ENCODE results near the gene ASB16. TPM values are rescaled to one million over a fixed set of nuclear protein-coding genes. Genes with fewer than 3 reads are reported as not detected.

Gene ASB16
- total RNA-seq, 1 donor from 2014 or later, result not detected

DNA sequence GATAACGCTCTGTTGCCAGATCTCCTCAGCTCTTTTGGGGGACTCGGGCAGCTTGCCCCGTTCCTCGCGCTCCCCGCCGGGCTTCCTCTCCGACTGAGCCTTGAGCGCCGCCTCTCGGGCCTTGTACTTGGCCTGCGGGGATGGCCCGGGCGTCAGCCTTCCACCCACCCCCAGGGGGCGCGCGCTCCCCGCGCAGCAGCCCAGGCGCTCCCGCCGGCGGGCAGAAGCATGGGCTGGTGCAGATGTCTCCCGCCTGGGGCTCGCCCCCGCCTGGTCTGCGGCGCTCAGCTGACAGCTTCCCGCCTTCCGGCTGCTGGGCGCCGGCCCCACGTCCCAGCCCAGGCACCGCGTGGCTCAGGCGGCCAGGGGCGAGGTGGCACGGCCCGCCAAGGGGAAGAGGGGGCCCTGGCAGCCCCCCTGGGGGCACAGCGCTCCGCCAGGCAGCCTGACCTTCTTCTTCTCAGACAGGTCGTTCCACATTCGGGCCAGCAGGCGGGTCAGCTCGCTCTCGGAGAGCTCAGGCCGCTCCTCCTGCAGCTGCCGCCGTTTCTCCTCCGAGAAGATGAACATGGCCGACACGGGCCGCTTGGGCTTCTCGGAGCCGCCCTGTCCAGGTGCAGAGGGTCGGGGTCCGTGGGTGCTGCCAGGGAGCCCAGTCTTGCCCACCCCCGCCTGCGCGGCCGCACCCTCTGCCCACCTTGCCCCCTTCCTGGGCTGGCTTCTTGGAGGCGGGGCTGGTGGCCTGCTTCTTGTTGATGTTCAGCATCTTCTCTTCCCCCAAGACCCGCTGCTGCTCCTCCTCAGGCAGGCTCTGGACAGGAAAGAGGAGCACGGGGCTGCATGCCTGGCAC lies 40.1 kb downstream of the ASB16 start:
- peak; percentile 75 for DNase-seq

DNA sequence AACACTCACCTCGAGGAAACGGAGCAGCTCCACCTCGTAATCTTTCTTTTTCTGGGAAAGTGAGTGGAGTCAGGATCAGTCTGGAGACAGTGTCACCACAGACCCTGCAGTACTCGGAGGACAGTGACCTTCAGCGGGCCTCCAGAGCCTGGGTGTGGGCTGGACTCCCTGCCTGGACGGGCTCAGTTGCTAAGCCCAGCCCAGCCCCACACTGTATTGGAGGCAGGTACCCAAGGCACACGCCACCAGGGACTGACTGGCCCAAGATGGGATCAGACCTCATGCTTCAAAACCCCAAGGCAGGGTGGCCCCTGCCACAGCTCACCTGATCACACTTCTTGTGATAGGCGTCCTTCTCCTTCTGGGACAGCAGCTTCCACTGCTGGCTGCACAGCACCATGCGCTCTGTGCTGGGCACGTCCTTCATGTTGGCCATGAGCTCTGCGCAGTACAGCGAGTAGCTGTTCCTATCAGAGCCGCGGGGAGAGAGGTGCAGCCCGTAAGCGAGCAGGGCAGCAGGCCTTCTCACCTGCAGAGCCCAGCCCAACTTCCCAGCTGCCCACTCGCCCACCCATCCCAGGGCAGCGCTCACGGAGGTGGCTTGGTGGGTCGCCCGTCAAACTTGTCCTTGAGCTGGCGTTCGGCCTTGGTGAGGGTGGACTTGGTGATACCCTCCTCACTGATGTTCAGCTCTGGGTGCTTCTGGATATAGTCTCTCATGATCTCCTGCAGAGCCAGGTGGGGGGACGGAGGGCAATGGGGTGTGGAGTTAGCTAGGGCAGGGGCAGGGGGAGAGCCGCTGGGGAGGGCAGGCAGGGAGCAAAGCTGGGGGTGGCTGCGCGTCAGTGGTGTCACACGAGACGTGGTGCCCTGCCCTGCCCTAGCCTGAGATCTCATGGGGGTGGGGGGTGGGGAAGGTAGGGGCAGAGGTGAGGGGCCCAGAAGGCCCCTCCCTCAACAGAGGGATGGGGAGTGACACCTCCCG lies 41.1 kb downstream of the ASB16 start:
- DNase-seq, result no peak

DNA sequence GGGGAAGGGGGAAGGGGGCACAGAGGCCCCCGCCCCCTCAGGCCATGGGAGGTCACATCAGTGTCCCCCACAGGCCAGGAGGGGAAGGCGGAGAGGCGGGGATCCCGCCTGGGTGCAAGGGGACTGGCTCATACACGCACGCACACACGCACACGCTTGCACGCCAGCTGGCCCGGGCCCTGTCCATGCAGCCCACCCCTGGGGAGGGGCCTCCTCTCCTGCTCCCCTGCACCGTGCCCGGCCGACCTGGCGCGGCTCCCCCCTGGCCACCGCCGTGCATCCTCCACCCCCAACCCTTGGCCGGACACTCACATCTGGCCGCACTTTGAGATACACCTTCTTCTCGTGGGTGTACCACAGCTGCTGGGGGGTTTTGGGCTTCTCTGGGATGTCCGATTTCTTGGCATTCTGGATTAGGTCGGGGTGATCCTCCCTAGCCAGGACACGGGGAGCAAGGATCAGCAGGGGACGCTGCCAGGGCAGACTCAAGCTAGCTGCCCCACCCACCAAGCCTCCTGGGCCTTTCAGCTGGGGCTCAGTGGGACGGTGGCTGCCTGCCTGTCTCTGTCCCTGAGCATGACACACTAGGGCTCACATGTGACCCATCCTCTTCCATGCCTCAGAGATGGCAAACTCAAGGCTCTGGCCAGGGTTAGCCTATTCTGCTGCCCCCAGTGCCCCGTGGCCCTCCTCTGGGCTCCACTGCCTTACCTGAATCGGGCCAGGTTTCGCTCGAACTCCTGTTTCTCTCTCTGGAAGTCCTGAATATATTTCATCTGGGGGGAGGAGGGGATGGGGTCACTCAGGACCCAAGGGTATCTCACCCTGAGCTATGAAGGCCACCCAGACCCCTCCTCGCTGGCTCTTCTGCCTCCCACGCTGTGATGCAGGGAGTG lies 42.3 kb downstream of the ASB16 start:
- no peak for DNase-seq

DNA sequence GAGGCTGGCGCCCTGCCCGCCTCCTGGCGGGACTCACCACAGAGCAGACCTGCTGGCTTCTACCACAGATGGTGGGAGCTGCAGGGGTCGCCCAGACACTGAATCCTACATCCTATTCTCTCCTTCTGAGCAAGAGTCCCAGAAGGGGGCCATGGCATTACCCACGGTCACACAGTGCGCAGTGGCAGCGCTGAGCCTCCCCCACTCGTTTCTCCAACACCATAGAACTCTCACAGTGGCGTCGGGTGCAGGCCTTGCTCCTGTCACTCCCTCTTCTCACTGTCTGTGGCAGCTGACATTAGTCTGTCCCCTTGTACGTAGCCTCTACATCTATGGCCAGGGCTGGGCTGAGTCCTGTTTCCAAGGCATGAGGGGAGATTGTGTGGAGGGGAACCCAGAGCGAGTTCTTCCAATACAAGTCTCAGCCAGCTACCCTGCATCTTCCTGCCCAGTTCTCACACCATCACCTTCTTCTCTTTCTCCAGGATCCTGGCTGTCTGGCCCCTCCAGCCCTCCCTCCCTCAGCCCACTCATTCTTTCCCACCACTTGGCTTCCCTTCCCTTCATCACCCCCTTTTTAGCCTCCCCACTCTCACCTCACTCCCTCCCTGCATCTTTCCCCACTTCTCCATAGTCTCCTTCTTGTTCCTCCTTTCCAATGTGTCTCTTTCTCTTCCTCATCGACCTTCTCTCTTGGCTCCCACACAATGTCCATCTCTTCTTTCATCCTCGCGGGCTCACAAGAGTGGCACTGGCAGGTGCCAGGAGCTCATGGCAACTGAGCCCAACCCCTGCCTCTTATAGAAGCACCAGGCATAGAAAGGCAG lies 43.1 kb downstream of the ASB16 start:
- DNase-seq, result no peak

DNA sequence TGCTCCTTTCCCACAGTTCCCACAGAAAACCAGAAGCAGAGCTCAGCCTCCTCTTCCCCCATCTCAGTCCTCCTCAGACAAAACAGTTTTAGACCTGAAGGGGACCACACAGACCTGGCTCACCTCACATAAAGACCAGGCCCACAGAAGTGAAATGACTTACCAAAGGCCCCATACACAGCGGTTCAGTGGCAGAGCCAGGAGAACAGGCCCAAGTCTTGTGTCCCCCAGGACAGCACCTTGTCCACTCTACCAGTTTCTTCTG lies 43.7 kb downstream of the ASB16 start:
- no peak for DNase-seq

DNA sequence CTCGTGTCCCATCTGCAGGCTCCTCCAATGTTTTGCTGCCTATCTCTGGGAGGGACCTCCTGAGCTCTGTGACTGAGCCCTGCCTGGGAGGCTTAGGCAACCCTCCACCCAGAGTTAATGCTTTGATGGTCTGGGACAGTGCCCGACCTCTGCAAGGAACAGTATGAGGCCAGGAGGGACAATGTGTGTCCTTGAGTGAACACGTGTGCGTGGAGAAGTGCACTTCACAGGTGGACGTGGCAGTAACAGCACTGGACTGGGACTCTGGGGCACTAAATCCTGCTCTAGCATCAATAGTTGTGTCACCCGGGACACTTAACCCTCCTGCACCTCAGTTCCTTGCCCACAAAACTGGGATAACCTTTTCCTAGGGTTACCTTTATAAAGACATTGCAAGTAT lies 44.4 kb downstream of the ASB16 start:
- DNase-seq, result no peak

DNA sequence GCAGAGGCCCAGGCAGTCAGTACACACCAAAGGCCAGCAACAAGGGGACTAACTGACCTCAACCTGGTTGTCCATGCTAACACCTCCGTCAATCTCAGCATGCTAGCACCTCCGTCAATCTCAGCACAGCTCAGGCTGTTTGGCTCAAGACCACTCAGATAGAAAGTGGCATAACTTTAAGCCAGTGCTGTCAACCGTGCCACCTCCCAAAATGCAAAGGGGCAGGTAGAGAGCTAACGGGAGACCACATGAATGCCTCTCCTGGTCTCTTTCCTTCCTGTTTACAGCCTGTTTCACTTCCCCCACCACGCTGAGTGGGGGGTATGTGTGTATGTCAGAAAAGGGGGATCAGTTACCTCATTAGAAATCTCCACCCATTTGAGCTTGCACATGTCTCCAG lies 45.7 kb downstream of the ASB16 start:
- no peak for DNase-seq

DNA sequence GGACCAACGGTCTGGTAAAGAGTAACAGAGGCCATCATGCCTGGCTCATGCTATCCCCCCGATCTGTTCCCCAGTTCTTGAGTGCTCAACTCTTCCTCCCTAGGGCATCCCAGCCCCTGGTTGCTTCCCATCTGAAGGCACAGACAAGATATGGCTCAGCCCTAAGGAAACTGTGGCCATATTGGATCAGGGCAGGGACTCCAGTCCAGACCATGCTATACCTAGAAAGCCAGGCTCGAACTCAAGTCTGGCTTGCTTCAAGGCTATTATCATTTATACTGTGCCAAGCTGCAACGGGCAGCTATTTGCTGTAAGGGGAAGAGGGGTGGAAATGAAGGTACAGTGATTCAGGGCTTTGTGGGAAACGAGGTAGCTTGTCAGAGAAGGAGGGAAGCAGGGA lies 46.2 kb downstream of the ASB16 start:
- DNase-seq, result no peak

DNA sequence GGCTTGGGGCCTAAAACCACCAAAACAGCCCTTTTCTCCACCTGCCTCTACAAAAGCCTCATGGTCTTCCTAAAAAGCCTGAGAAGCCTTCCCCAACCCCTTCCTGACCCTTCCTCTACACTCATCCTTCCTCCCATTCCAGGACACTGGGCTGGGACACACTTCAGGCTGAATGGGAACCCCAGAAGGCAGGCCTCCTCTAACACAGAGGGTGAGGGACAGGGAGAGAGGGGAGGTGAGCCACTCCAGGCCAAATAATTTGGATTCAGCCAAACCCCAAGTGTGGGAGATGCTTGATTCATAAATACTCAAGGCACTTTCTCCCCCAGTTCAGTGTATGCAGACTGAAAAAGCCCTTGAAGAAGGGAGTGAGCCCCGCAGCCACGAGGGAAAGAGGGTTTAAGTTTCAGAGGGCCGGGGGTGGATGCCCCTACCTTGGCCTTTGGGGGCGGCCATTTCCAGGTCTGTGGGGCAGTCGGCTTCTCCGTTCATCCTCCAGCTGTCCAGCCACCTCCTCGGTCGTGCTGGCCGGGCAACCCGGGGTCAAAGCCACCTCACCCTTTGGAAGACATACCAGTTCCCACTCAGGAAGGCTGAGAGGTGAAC lies 47.3 kb downstream of the ASB16 start:
- no peak for DNase-seq

DNA sequence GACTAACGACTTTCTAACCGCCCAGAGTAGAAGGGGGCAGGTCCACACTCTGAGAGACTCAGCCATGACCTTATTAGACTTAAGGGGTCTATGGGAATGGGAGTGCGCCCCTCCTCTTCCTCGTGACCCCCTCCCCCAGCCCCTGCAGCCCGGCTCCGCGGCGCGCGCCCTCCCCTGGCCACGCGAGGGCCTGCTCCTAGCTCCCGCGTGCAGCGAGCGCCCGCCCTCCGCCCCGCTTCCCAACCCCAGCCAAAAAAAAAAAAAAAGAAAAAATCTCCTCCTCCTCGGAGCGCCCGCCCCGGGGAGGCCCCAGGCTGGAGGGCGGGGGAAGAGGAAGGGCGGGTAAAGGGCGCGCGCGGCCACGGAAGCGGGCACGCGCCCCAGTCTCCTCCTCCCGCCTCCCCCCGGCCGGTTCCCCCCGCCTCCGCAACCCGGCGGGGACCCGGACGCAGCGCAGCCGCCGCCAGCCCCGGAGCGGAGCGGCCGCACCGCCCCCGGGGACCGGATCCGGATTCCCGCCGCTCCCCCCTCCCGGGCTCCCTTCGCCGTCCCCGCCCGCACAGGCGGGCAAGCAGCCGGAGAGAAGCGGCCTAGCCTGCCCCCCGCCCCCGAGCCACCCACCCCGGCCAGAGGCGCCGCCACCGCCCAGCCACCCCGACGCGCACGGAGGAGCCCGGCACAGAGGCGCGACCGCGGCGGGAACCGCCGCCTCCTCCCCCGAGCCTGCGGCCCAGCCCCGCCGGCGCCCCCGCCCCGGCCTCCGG lies 48.0 kb downstream of the ASB16 start:
- peak; percentile 77 for DNase-seq

DNA sequence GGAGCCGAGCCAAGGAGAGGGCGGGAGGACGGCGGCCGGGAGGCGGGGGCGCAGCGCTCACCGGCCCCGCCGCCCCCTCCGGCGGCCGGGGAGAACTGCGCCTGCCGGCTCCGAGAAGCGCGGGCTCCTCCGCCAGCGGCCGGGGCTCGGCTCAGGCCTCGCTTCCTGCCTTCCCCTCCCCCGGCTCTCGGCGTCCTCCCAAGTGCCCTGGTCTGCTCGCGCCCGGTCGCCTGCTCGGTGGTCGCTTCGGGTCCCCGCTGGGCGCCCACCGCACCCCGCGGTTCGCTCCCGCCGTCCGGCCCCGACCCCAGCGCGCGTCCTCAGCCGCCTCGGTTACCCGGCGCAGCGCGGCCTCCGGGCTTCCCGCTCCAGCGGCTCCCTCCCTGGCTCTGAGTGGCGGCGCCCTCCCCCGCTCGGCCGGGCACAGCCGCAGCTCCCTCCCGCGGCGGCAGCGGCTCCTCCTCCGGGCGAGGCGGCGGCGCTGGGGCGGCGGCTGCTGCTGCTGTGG lies 48.7 kb downstream of the ASB16 start:
- DNase-seq, result peak; percentile 61

DNA sequence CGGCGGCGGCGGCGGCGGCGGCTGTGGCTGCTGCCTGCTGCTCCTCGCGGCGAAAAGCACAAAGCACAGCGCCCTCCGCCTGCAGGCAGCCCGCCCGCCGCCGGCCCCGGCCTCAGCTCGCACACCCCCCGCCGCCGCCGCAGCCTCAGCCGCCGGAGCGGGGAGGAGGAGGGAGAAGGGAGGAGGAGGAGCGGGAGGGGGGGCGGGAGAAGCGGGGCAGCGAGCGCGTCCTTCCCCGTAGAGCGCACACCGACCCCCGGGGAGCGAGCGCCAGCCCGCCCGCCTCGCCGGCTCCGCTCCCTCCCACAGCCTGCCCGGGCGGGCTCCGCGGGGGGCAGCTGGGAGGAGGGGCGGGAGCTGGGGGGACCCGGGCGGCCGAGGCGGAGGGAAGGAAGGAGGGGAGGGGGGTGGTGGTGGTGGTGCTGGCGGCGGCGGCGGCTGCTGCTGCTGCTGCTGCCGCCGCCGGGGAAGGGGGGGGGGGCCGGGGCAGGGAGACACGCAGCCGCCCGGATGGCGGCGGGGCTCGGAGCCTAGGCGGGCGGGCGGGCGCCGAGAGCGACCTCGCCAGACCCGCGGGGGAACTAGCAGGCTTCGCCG lies 49.2 kb downstream of the ASB16 start, which contains the start of gene UBTF:
TSS of gene UBTF (minus strand) at position 60 of the 597 bp plus-strand sequence. CDS start 1,446 bp downstream, outside the sequence.
- peak; percentile 61 for DNase-seq

DNA sequence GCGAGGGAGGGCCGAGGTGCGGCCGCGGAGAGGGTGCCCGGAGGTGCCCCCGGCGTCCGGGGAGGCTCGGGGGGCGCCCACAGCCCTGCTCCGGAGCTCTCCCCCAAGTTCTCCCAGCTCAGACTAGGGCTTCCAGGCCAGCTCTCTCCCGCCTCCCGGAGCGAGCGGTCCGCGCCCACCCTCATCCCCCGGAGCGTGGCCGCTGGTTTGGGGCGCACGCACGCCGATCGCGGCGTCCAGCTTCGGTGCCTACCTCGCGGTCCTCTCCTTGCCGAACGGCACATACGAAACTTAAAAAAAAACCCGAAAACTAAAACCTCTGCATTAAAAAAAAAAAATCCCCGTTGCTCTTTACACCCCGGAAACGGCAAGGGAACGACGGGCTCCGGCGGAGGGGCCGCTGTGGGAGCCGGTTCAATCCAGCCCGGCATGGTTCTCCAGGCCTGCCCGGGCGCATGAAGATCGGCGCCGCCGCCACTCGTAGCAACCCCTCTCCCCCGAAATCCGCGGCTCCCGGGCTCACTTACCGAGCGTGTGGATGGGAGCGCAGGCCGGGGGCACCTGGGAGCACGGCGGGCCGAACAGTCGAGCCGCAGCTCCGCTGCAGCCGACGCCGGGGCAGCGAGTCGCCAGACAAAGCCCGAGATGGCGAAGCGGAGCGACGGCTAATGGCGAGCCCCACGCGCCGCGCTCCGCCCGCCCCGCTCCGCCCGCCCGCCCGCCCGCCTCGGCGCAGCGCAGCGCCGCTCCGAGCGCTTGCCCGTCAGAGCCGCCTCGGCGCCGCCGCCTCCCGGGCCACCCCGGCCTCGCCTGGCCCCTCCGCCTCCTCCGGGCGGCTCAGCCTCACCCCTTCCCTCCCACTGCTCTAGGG lies 49.9 kb downstream of the ASB16 start:
- peak; percentile 56 for DNase-seq

DNA sequence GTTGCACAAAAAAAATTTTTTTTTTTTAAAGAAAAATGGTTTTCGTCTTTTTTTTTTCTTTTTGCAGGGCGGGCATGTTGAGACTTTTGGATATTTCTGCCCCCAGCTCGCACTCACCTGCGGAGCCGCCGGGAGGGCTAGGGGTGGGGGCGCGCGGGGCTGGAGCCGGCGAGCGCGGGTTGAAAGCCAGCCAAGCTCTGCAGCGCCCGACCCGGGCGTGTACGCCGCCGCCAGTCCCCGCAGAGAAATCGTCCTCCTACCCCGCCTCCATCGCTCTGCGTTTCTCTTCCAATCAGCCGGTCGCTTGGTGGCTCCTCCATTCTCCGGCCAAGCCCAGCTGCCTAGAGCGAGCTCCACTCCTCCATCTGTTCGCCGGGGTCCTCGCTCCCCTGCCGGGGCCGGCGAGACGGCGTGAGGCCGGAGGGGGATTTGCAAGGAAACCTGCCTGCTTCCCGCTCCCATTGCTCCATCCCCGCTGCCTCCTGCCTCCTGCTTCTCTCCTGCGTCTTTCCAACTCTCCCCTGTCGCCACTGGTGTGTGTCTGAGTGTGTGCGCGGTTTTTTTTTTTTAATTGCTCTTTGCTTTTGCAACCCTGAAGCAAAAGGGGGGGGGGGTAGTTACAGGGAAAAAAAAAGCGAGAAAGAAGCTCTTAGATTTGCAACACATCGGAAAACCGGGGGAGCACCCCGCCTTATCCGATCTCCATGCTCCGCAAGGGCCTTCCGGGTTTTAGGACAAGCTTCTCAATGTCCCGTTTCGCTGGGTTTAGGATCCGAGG lies 50.8 kb downstream of the ASB16 start:
- DNase-seq, result peak; percentile 72

DNA sequence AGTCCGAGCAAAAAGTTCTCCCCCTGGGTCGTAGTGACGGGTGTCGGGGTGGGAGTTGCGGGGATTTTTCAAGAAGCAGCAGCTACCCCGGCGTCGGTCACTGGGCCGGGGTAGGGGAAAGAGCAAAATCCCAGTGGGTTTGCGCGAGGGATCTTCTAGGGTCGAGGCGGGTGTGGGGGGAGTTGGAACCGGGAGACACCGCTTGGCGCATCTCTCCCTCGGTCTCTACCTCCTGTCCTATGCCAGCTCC lies 51.3 kb downstream of the ASB16 start:
- DNase-seq, result no peak

DNA sequence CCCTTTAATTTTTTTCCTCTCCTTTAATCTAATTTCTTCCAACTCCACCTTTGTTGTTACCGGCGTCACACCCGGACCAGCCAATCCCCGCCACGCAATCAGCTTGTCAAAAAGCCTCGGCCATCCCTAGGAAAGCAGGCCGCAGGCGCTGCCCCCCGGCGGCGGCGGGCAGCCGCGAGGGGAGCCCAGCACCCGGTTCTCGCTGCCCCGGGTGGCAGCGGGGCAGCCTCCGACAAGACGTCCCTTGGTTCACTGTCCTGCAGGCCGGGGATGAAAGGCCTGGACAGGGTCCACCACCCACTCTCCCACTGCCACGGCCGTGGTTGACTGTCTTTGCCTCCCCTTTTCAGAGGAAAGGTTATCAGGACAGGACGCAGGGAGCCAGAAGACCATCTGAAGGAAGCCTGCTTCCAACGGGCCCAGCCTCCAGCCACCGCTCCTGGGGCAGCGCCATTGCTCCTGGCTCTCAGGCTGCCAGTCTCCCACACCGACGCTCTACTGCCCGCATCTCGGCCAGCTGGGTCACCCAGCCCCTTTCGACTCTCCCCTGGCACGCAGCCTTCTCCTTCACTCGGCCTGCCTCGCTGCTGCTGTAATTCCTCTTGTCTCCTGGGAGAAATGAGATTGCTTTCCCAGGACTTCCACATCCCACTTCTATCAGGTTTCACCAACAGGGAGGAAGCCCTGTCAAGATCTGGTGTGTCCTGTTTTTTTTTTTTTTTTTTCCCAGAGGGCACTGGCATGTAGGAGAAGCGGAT lies 51.8 kb downstream of the ASB16 start:
- peak; percentile 82 for DNase-seq

DNA sequence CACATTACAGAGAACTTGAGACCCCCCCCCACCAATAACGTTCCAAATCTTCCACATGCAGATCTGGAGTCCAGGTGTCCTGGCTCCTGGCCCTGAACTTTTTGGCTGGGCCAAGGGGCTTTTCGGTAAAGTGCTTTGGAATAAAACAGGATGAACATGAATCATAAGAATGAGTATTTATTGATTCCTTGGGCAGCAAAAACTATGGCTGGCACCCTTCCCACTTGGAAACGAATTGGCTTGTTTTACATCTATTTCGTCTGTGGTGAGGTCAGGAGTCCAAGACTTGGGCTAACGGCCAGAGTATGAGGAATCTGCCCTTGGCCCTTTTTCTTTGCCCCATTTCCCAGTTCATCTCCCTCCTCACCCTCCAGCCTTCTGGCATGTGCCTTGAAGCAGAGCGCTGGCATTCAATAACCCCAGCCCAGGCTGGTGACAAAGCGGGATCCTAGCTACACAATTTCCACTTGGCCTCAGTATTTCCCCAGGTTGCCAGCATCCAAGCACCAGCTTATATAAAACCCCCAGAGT lies 53.1 kb downstream of the ASB16 start:
- DNase-seq, result no peak

All from occipital lobe (tissue), 2 donors.